ACC112 (cell line): ENCODE data around the gene LONP2.
A peak's percentile ranks its signal among the peaks of the same experiment; 100 is the strongest.

Experiments
- H2AFZ ChIP-seq: fragments of 200-600 bp; sonication (generic); one replicate; pipeline ENCODE4 v1.6.0; 2017; ENCODE audit warnings: antibody characterized with exemption, low read length; ENCODE audit not compliant: unreplicated experiment
- H3K27ac ChIP-seq: fragments of 200-600 bp; sonication (generic); 2 replicates; pipeline ENCODE4 v1.5.1; 2014; ENCODE audit warnings: low read depth, mild to moderate bottlenecking, antibody characterized with exemption, low read length, moderate library complexity
- H3K27me3 ChIP-seq: fragments of 200-600 bp; sonication (generic); 2 replicates; pipeline ENCODE4 v1.6.1; 2014; ENCODE audit warnings: mild to moderate bottlenecking, antibody characterized with exemption, low read length, moderate library complexity, mixed read lengths; ENCODE audit not compliant: insufficient read depth
- H3K36me3 ChIP-seq: fragments of 200-600 bp; sonication (generic); 2 replicates; pipeline ENCODE4 v1.6.1; 2016; ENCODE audit warnings: mild to moderate bottlenecking, antibody characterized with exemption, low read length, moderate library complexity, mixed read lengths; ENCODE audit not compliant: insufficient read depth
- H3K4me1 ChIP-seq: fragments of 200-600 bp; sonication (generic); one replicate; pipeline ENCODE4 v1.6.1; 2016; ENCODE audit warnings: low read length, mixed read lengths; ENCODE audit not compliant: insufficient read depth, unreplicated experiment, control insufficient read depth
- H3K4me3 ChIP-seq: fragments of 200-600 bp; sonication (generic); 2 replicates; pipeline ENCODE4 v1.5.1; 2014; ENCODE audit warnings: mild to moderate bottlenecking, low read depth, low read length
- H3K79me2 ChIP-seq: fragments of 200-600 bp; sonication (generic); one replicate; pipeline ENCODE4 v1.6.0; 2016; ENCODE audit warnings: low read length; ENCODE audit not compliant: control insufficient read depth, unreplicated experiment, insufficient read depth

Gene LONP2

GRCh38 chr16:48358419-48358818 is 114.3 kb downstream of the LONP2 start:
- Histone ChIP-seq H2AFZ (no peak overlapping the region), H3K27me3 (no peaks in the 10 kb centered on the region), H3K4me3 (no peak overlapping the region), H3K4me1 (no peaks in the 10 kb centered on the region), H3K27ac (no peak overlapping the region), H3K79me2 (peaks cover 45% of the 10 kb centered on the region), H3K36me3 (peaks cover 19% of the 10 kb centered on the region)

GRCh38 chr16:48359983-48360382 is 115.9 kb downstream of the LONP2 start:
- Histone ChIP-seq H3K27ac (no peak overlapping the region), H3K4me3 (no peak overlapping the region), H3K36me3 (peaks cover 19% of the 10 kb centered on the region), H3K79me2 (peaks cover 58% of the 10 kb centered on the region), H2AFZ (no peak overlapping the region), H3K27me3 (no peaks in the 10 kb centered on the region), H3K4me1 (no peaks in the 10 kb centered on the region)

GRCh38 chr16:48361012-48361411 is 116.9 kb downstream of the LONP2 start:
- no peaks in the 10 kb centered on the region for H3K27me3 ChIP-seq
- H3K4me3 ChIP-seq = no peak overlapping the region
- peaks cover 65% of the 10 kb centered on the region for H3K79me2 ChIP-seq
- H2AFZ ChIP-seq = no peak overlapping the region
- peaks cover 6% of the 10 kb centered on the region for H3K4me1 ChIP-seq
- H3K36me3 ChIP-seq = peaks cover 16% of the 10 kb centered on the region
- H3K27ac ChIP-seq = no peak overlapping the region

DNA sequence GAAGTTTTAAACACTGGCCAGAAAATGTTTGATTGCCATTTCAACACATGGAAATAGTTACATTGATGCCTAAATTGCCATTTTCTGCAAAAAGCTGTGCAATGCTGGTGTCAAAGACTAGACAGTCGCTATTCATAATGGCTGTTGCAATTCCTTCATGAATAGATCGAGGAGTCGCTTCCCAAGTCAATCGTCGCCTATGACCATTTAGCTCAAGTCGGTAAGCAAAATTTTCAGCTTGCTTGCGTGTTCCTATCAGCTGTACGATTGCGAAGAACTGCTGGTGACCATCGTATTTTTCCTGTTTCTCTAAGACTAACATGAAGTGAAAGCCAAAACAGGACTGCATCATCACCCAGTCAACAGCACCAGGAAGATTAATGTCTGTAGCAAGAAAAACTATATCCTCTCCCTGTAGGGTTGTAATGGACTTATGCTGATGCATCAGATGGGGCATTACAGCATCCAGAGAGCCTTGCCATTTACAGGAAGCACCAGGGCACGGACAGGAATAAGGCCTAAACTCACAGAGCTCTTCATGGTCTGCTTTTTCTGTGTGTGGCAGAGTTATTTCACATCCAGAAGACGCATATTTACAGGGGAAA is 117.5 kb downstream of the LONP2 start:
- Histone ChIP-seq H2AFZ (no peak overlapping the region), H3K36me3 (peaks cover 15% of the 10 kb centered on the region), H3K79me2 (peaks cover 65% of the 10 kb centered on the region), H3K4me1 (peaks cover 7% of the 10 kb centered on the region), H3K27ac (no peak overlapping the region), H3K4me3 (no peak overlapping the region), H3K27me3 (no peaks in the 10 kb centered on the region)

DNA sequence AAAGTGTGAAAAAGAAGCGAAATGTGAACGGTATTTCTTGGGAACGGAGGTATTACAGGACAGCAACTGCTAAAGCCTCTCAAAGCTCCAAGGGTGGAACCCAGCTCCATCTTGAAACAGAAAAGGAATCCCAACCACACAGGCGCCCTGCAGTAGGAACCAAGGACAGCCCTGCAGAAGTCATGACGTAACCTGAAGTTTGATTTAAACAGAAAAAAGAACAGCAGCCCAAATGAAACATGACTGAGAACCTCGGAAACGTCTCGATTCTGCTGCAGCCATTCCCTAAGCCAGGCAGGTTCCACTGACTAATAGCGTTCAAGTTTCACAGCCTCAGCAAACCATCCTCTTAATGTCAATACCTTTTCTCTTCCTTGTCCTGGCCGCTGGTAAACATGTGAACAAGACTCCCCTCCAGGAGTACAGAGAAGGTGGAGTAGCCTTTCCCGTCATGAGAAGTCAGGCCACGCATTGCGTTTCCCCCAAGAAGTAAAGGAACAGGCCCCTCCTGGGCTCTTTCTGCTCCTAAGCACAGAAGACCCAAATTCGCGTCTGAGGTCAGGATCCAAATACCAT is 121.0 kb downstream of the LONP2 start:
- Histone ChIP-seq H3K4me3 (peak overlapping the region; percentile 93), H3K27me3 (no peaks in the 10 kb centered on the region), H3K4me1 (peaks cover 26% of the 10 kb centered on the region), H3K36me3 (peaks cover 10% of the 10 kb centered on the region; the same call in 1 of the 2 replicates), H3K79me2 (peaks cover 81% of the 10 kb centered on the region), H3K27ac (peak overlapping the region; percentile 93), H2AFZ (no peak overlapping the region)

- H2AFZ ChIP-seq = peak overlapping the region; percentile 9
- peaks cover 83% of the 10 kb centered on the region for H3K79me2 ChIP-seq
- no peaks in the 10 kb centered on the region for H3K27me3 ChIP-seq
- peaks cover 28% of the 10 kb centered on the region for H3K4me1 ChIP-seq
- H3K4me3 ChIP-seq = peak overlapping the region; percentile 93
- H3K27ac ChIP-seq = peak overlapping the region; percentile 93
- peaks cover 10% of the 10 kb centered on the region; the same call in 1 of the 2 replicates for H3K36me3 ChIP-seq
These were observed 121.6 kb downstream of the LONP2 start for GRCh38 chr16:48365601-48366164.

- Histone ChIP-seq H3K4me1 (peaks cover 28% of the 10 kb centered on the region), H2AFZ (peak overlapping the region; percentile 9), H3K27me3 (no peaks in the 10 kb centered on the region)
These were observed 122.3 kb downstream of the LONP2 start for GRCh38 chr16:48366165-48367093.

GRCh38 chr16:48367441-48368049 is 123.4 kb downstream of the LONP2 start:
- Histone ChIP-seq H3K79me2 (peaks cover 87% of the 10 kb centered on the region), H3K4me3 (no peak overlapping the region), H3K27ac (peak overlapping the region; percentile 93), H3K4me1 (peaks cover 32% of the 10 kb centered on the region), H2AFZ (no peak overlapping the region), H3K27me3 (no peaks in the 10 kb centered on the region), H3K36me3 (no peaks in the 10 kb centered on the region)

More at GRCh38 chr16:48366165-48367093, 122.3 kb downstream of the LONP2 start:
- Histone ChIP-seq H3K4me3 (peak overlapping the region; percentile 93), H3K27ac (peak overlapping the region; percentile 93), H3K36me3 (peaks cover 8% of the 10 kb centered on the region; the same call in 1 of the 2 replicates), H3K79me2 (peaks cover 87% of the 10 kb centered on the region)

GRCh38 chr16:48369765-48370164 is 125.7 kb downstream of the LONP2 start:
- H3K79me2 ChIP-seq = peaks cover 91% of the 10 kb centered on the region

GRCh38 chr16:48370229-48370628 is 126.1 kb downstream of the LONP2 start:
- Histone ChIP-seq H3K27ac (no peak overlapping the region), H2AFZ (no peak overlapping the region), H3K36me3 (no peaks in the 10 kb centered on the region), H3K27me3 (no peaks in the 10 kb centered on the region), H3K79me2 (peaks cover 91% of the 10 kb centered on the region), H3K4me3 (no peak overlapping the region), H3K4me1 (peaks cover 55% of the 10 kb centered on the region)

More at GRCh38 chr16:48369765-48370164, 125.7 kb downstream of the LONP2 start:
- no peaks in the 10 kb centered on the region for H3K36me3 ChIP-seq
- H3K4me1 ChIP-seq = peaks cover 52% of the 10 kb centered on the region
- no peak overlapping the region for H3K27ac ChIP-seq
- H3K4me3 ChIP-seq = no peak overlapping the region
- no peaks in the 10 kb centered on the region for H3K27me3 ChIP-seq
- no peak overlapping the region for H2AFZ ChIP-seq
